Measurements from ENCODE around the gene ITPRID2. TPM values are rescaled to one million over a fixed set of nuclear protein-coding genes. Genes with fewer than 3 reads are reported as not detected.
A peak's percentile ranks its signal among the peaks of the same experiment; 100 is the strongest.

The ITPRID2 gene
- total and polyA plus RNA-seq, 2 of the 13 experiments (the other 11 are each of a cell fraction or from before 2014, with no cell fraction given): 44.8 to 62.3 TPM

DNA sequence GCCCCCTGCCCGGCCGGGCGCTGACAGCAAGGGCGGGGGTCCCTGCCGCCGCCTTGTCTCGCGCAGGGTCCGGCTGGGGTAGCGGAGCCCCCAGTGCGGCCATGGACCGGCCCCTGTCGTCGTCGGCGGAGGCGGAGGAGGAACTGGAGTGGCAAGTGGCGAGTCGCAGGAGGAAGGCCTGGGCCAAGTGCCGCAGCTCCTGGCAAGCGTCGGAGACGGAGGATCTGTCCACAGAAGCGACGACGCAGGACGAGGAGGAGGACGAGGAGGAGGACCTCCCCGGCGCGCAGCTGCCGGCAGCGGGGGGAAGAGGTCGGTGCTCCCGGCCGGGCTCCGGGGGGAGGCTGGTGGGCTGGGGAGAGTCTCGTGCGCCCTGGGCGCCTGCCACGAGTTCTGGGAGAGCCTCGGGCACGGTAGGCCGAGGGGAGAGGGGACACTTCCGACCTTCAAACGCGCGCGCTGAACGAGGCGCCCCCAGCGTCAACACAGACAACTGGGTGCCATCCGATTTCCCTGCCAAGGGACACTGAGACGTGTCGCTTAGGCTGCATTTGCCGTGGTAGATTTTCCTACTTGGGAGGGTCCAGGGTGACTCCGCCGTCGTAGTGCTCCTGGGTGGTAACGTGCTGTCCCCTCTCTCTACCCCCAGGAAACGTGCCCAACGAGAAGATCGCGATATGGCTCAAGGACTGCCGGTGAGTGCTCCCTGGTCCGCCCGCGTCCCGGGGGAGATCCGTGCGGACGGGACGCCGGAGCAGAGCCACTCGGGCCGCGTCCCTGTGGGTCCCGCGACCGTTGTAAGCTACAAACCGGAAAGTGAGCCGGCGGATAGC, 652 bp downstream of the ITPRID2 start (continued):
- TF ChIP-seq, protein P1, sequence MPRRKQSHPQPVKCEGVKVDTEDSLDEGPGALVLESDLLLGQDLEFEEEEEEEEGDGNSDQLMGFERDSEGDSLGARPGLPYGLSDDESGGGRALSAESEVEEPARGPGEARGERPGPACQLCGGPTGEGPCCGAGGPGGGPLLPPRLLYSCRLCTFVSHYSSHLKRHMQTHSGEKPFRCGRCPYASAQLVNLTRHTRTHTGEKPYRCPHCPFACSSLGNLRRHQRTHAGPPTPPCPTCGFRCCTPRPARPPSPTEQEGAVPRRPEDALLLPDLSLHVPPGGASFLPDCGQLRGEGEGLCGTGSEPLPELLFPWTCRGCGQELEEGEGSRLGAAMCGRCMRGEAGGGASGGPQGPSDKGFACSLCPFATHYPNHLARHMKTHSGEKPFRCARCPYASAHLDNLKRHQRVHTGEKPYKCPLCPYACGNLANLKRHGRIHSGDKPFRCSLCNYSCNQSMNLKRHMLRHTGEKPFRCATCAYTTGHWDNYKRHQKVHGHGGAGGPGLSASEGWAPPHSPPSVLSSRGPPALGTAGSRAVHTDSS (CRISPR knock-in tag; conservative IDR thresholded peaks at IDR 0.05): no peak
- no peak for TF ChIP-seq CENPX (CRISPR knock-in tag; IDR thresholded peaks at IDR 0.05)
- TF ChIP-seq, protein P2, sequence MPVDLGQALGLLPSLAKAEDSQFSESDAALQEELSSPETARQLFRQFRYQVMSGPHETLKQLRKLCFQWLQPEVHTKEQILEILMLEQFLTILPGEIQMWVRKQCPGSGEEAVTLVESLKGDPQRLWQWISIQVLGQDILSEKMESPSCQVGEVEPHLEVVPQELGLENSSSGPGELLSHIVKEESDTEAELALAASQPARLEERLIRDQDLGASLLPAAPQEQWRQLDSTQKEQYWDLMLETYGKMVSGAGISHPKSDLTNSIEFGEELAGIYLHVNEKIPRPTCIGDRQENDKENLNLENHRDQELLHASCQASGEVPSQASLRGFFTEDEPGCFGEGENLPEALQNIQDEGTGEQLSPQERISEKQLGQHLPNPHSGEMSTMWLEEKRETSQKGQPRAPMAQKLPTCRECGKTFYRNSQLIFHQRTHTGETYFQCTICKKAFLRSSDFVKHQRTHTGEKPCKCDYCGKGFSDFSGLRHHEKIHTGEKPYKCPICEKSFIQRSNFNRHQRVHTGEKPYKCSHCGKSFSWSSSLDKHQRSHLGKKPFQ (CRISPR knock-in tag; IDR thresholded peaks at IDR 0.05; ENCODE audit: insufficient replicate concordance): no peak
- TF ChIP-seq RFX5 (IDR thresholded peaks at IDR 0.05; ENCODE audit: low read depth, low read length): peak; percentile 40; the same call in 1 of the 2 replicates
- no peak; the same call in 1 of the 2 replicates for TF ChIP-seq REPIN1 (CRISPR knock-in tag; IDR thresholded peaks at IDR 0.05; ENCODE audit: borderline replicate concordance, low read depth)
- TF ChIP-seq, protein P3, sequence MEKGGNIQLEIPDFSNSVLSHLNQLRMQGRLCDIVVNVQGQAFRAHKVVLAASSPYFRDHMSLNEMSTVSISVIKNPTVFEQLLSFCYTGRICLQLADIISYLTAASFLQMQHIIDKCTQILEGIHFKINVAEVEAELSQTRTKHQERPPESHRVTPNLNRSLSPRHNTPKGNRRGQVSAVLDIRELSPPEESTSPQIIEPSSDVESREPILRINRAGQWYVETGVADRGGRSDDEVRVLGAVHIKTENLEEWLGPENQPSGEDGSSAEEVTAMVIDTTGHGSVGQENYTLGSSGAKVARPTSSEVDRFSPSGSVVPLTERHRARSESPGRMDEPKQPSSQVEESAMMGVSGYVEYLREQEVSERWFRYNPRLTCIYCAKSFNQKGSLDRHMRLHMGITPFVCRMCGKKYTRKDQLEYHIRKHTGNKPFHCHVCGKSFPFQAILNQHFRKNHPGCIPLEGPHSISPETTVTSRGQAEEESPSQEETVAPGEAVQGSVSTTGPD (CRISPR knock-in tag; IDR thresholded peaks at IDR 0.05): peak; percentile 35; the same call in 1 of the 2 replicates
- no peak for TF ChIP-seq ZNF432 (CRISPR knock-in tag; IDR thresholded peaks at IDR 0.05; ENCODE audit: borderline replicate concordance)
- peak; percentile 90; the same call in 1 of the 2 replicates for TF ChIP-seq GZF1 (CRISPR knock-in tag; IDR thresholded peaks at IDR 0.05)
- peak; percentile 92; the same call in 1 of the 2 replicates for TF ChIP-seq ZNF253 (CRISPR knock-in tag; IDR thresholded peaks at IDR 0.05; ENCODE audit: borderline replicate concordance)
- TF ChIP-seq MAZ (IDR thresholded peaks at IDR 0.05; ENCODE audit: borderline replicate concordance, low read depth, low read length): no peak
- peak; percentile 79 for TF ChIP-seq MAZ (CRISPR knock-in tag; IDR thresholded peaks at IDR 0.05; ENCODE audit: low read depth)
- TF ChIP-seq KMT2B (CRISPR knock-in tag; IDR thresholded peaks at IDR 0.05): peak; percentile 92
- peak; percentile 76 for TF ChIP-seq HDAC1 (CRISPR knock-in tag; IDR thresholded peaks at IDR 0.05)
- TF ChIP-seq TBX2 (CRISPR knock-in tag; IDR thresholded peaks at IDR 0.05; ENCODE audit: borderline replicate concordance): peak; percentile 93
- TF ChIP-seq ZBTB38 (CRISPR knock-in tag; IDR thresholded peaks at IDR 0.05): peak; percentile 89
- TF ChIP-seq RFX1 (IDR thresholded peaks at IDR 0.05): no peak
- TF ChIP-seq ZFX (CRISPR knock-in tag; IDR thresholded peaks at IDR 0.05; ENCODE audit: low read depth): peak; percentile 92
- TF ChIP-seq, protein P4, sequence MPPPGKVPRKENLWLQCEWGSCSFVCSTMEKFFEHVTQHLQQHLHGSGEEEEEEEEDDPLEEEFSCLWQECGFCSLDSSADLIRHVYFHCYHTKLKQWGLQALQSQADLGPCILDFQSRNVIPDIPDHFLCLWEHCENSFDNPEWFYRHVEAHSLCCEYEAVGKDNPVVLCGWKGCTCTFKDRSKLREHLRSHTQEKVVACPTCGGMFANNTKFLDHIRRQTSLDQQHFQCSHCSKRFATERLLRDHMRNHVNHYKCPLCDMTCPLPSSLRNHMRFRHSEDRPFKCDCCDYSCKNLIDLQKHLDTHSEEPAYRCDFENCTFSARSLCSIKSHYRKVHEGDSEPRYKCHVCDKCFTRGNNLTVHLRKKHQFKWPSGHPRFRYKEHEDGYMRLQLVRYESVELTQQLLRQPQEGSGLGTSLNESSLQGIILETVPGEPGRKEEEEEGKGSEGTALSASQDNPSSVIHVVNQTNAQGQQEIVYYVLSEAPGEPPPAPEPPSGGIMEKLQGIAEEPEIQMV (CRISPR knock-in tag; IDR thresholded peaks at IDR 0.05; ENCODE audit: low read depth): peak; percentile 54; the same call in 1 of the 2 replicates
- no peak for TF ChIP-seq PRPF4 (IDR thresholded peaks at IDR 0.05; ENCODE audit: low read depth, low read length, poor library complexity, severe bottlenecking)
